ENCODE data around the gene RAB4A.

DNA sequence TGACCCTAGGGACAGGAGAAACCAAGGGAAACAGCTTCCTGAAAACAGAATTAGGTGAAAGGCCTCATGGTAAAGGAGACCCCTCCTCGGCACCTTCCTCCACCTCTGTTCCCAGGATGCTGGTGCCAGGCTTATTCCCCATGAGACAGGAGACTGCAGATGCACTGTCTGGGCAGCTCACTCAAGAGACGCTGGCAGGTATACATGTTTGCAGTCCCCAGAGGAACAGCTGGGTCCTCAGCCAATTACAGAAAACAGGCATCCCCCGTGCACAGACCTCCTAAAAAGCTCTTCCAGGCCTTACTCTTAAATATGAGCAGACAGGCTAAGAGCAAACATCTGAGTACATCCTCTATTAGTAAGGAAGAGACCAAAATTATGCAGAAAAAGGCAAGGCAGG is 65.4 kb downstream of the RAB4A start:
- TF ChIP-seq CTCF (conservative IDR thresholded peaks at IDR 0.05 in 1 of 2, IDR thresholded peaks at IDR 0.05 in 1 of 2; ENCODE audit: low read depth in 1 of 2, low read length in 2 of 2): no peak
- no peak for TF ChIP-seq EZH2 (IDR thresholded peaks at IDR 0.05; ENCODE audit: low read length, missing control alignments)

Measured in fibroblast of lung (primary cell).